Measurements from ENCODE around the gene ADGRD2. TPM values are rescaled to one million over a fixed set of nuclear protein-coding genes. Genes with fewer than 3 reads are reported as not detected.
A peak's percentile ranks its signal among the peaks of the same experiment; 100 is the strongest.

Gene ADGRD2
- total RNA-seq, 4 donors from 2014 or later: not detected

GRCh38 chr9:124481115-124481514 lies 30.9 kb downstream of the ADGRD2 start:
- TF ChIP-seq, protein P1, sequence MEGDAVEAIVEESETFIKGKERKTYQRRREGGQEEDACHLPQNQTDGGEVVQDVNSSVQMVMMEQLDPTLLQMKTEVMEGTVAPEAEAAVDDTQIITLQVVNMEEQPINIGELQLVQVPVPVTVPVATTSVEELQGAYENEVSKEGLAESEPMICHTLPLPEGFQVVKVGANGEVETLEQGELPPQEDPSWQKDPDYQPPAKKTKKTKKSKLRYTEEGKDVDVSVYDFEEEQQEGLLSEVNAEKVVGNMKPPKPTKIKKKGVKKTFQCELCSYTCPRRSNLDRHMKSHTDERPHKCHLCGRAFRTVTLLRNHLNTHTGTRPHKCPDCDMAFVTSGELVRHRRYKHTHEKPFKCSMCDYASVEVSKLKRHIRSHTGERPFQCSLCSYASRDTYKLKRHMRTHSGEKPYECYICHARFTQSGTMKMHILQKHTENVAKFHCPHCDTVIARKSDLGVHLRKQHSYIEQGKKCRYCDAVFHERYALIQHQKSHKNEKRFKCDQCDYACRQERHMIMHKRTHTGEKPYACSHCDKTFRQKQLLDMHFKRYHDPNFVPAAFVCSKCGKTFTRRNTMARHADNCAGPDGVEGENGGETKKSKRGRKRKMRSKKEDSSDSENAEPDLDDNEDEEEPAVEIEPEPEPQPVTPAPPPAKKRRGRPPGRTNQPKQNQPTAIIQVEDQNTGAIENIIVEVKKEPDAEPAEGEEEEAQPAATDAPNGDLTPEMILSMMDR (IDR thresholded peaks at IDR 0.05): no peak
- no peak for TF ChIP-seq POLR2A (IDR thresholded peaks at IDR 0.05)
- Histone ChIP-seq H3K9me3 (no peaks in the 10 kb centered on the region), H3K4me1 (peaks cover 0 to 8% of the 10 kb centered on the region in 2 donors), H3K27ac (no peak overlapping the region), H3K36me3 (no peaks in the 10 kb centered on the region), H3K27me3 (peaks cover 21% of the 10 kb centered on the region), H3K4me3 (replicated peaks in 1 of 3) (no peak overlapping the region)
- intact Hi-C loops (cut with DNase I): no loop called here
- 40 to 56% methylated on average over 2 to 11 of the region's 17 CpGs for WGBS, 2 donors
- DNase-seq: no peak

- no peak overlapping the region for H3K27ac ChIP-seq
- no peak overlapping the region for H3K4me3 ChIP-seq (replicated peaks in 1 of 3)
- no peak for TF ChIP-seq POLR2A (IDR thresholded peaks at IDR 0.05)
- TF ChIP-seq, protein P1 (IDR thresholded peaks at IDR 0.05): no peak
- 28 to 56% methylated on average over 9 to 20 of the region's 26 CpGs for WGBS, 2 donors
- no peaks in the 10 kb centered on the region for H3K36me3 ChIP-seq
- peaks cover 0 to 6% of the 10 kb centered on the region in 2 donors for H3K4me1 ChIP-seq
- peak in 1 of 2 donors; percentile 19 for DNase-seq
- no peaks in the 10 kb centered on the region for H3K9me3 ChIP-seq
- peaks cover 15% of the 10 kb centered on the region for H3K27me3 ChIP-seq
- intact Hi-C loops (cut with DNase I): no loop called here
Measured at GRCh38 chr9:124482431-124483031, 32.3 kb downstream of the ADGRD2 start.

GRCh38 chr9:124483481-124483880 lies 33.2 kb downstream of the ADGRD2 start:
- Histone ChIP-seq H3K4me1 (no peaks in the 10 kb centered on the region), H3K36me3 (no peaks in the 10 kb centered on the region), H3K27ac (no peak overlapping the region), H3K9me3 (no peaks in the 10 kb centered on the region), H3K27me3 (peaks cover 6% of the 10 kb centered on the region), H3K4me3 (replicated peaks in 1 of 3) (no peak overlapping the region)
- intact Hi-C loops (cut with DNase I): no loop called here
- TF ChIP-seq, protein P1 (IDR thresholded peaks at IDR 0.05): no peak
- TF ChIP-seq POLR2A (IDR thresholded peaks at IDR 0.05): no peak
- no peak for DNase-seq
- WGBS, 2 donors: 95 to 97% methylated on average over 9 of the region's 9 CpGs

DNA sequence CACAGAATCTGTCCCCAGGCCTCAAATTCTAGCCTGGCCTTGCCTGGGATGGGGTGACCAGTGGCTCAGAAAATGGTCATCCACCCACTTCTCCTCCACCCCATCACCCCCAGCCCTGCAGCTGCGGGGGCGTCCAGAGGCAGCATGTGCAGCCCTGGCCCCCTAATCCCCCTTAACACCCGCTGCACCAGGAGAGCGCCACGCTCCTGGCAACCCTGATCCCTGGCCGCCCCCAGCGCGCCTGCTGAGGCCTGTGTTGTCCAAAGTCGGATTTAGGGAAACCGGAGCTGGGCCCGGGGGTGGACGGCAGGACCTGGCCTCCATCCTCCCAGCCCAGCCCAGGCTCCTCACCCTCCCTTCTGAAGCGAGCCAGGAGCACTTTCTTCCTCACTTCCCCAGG lies 35.0 kb downstream of the ADGRD2 start:
- intact Hi-C loops (cut with DNase I): no loop called here
- peaks cover 0 to 9% of the 10 kb centered on the region in 2 donors for H3K4me1 ChIP-seq
- no peaks in the 10 kb centered on the region for H3K27me3 ChIP-seq

GRCh38 chr9:124485936-124486335 lies 35.7 kb downstream of the ADGRD2 start:
- H3K27ac ChIP-seq: no peak overlapping the region
- DNase-seq: no peak
- no peaks in the 10 kb centered on the region for H3K36me3 ChIP-seq
- H3K27me3 ChIP-seq: no peaks in the 10 kb centered on the region
- TF ChIP-seq, protein P1 (IDR thresholded peaks at IDR 0.05): no peak
- no peak for TF ChIP-seq POLR2A (IDR thresholded peaks at IDR 0.05)
- H3K4me1 ChIP-seq: peaks cover 0 to 9% of the 10 kb centered on the region in 2 donors
- no peaks in the 10 kb centered on the region for H3K9me3 ChIP-seq
- 68 to 90% methylated on average over 2 to 10 of the region's 15 CpGs for WGBS, 2 donors
- H3K4me3 ChIP-seq (replicated peaks in 1 of 3): no peak overlapping the region
- intact Hi-C loops (cut with DNase I): no loop called here

More for the DNA sequence above, 35.0 kb downstream of the ADGRD2 start:
- WGBS, 2 donors: 69 to 78% methylated on average over 12 of the region's 13 CpGs
- Histone ChIP-seq H3K36me3 (no peaks in the 10 kb centered on the region), H3K9me3 (no peaks in the 10 kb centered on the region), H3K4me3 (replicated peaks in 1 of 3) (no peak overlapping the region), H3K27ac (no peak overlapping the region)
- DNase-seq: no peak
- TF ChIP-seq, protein P1 (IDR thresholded peaks at IDR 0.05): no peak
- TF ChIP-seq POLR2A (IDR thresholded peaks at IDR 0.05): no peak

Data from thyroid gland (tissue), 4 donors.